SK-MEL-5 (cell line): ENCODE data around the gene PSMG4. TPM values are rescaled to one million over a fixed set of nuclear protein-coding genes. Genes with fewer than 3 reads are reported as not detected.

ENCODE experiments used
- DNase-seq: peaks from one replicate; pipeline ENCODE4 v3.0.0-alpha.2; 2016; ENCODE audit warnings: low read depth, low spot score
- in situ Hi-C: cut with HindIII; loops from 2 replicates; pipeline ENCODE4 v1.10.0; 2016; ENCODE audit warnings: low sequenced_read_pairs, high pct_unique_total_duplicates, low pct_unique_long_range_greater_than_20kb
- total RNA-seq: library from RNA; depleted of rRNA; stranded (reverse); fragments of >200 nt; shearing (Covaris generic); gene quantifications from 2 replicates; pipeline ENCODE4 v1.2.3, GENCODE V29; 2014

Gene PSMG4
- total RNA-seq, 1 experiment from 2014 or later: 58.2 TPM

- in situ Hi-C loops: loop anchor here (25.0 kb wide), 2 partner anchors 421 to 696 kb away; no protein-coding TSS in a partner anchor
- no peak for DNase-seq
Measured at GRCh38 chr6:3291346-3291745, 32.6 kb downstream of the PSMG4 start.

- no peak for DNase-seq
- in situ Hi-C loops: loop anchor here (25.0 kb wide), 2 partner anchors 420 to 695 kb away; no protein-coding TSS in a partner anchor
Measured at GRCh38 chr6:3291987-3292386, 33.2 kb downstream of the PSMG4 start.

- in situ Hi-C loops: loop anchor here (25.0 kb wide), 2 partner anchors 420 to 695 kb away; no protein-coding TSS in a partner anchor
- DNase-seq: no peak
Measured at GRCh38 chr6:3292431-3293197, 33.9 kb downstream of the PSMG4 start.

- no peak for DNase-seq
- in situ Hi-C loops: loop anchor here (25.0 kb wide), 2 partner anchors 419 to 694 kb away; no protein-coding TSS in a partner anchor
Measured at GRCh38 chr6:3293271-3294155, 34.8 kb downstream of the PSMG4 start.

- no peak for DNase-seq
- in situ Hi-C loops: loop anchor here (25.0 kb wide), 2 partner anchors 418 to 693 kb away; no protein-coding TSS in a partner anchor
Measured at GRCh38 chr6:3294396-3294795, 35.6 kb downstream of the PSMG4 start.

- in situ Hi-C loops: loop anchor here (25.0 kb wide), 2 partner anchors 417 to 692 kb away; no protein-coding TSS in a partner anchor
Measured at GRCh38 chr6:3294921-3295871, 36.4 kb downstream of the PSMG4 start.

GRCh38 chr6:3296078-3296477 lies 37.3 kb downstream of the PSMG4 start:
- in situ Hi-C loops: loop anchor here (25.0 kb wide), 2 partner anchors 416 to 691 kb away; no protein-coding TSS in a partner anchor
- no peak for DNase-seq

More at GRCh38 chr6:3294921-3295871, 36.4 kb downstream of the PSMG4 start:
- peak; percentile 46 for DNase-seq

GRCh38 chr6:3296537-3296936 lies 37.8 kb downstream of the PSMG4 start:
- in situ Hi-C loops: loop anchor here (25.0 kb wide), 2 partner anchors 416 to 691 kb away; no protein-coding TSS in a partner anchor
- DNase-seq: no peak

- peak; percentile 60 for DNase-seq
- in situ Hi-C loops: loop anchor here (25.0 kb wide), 2 partner anchors 415 to 690 kb away; no protein-coding TSS in a partner anchor
Measured at GRCh38 chr6:3297006-3297405, 38.3 kb downstream of the PSMG4 start.

- in situ Hi-C loops: loop anchor here (25.0 kb wide), 2 partner anchors 414 to 689 kb away; no protein-coding TSS in a partner anchor
- no peak for DNase-seq
Measured at GRCh38 chr6:3297909-3298308, 39.2 kb downstream of the PSMG4 start.

- DNase-seq: no peak
Measured at GRCh38 chr6:3299221-3299620, 40.5 kb downstream of the PSMG4 start.

GRCh38 chr6:3301506-3301905 lies 42.8 kb downstream of the PSMG4 start:
- in situ Hi-C loops: no loop called here
- DNase-seq: no peak

More at GRCh38 chr6:3299221-3299620, 40.5 kb downstream of the PSMG4 start:
- in situ Hi-C loops: loop anchor here (25.0 kb wide), 2 partner anchors 413 to 688 kb away; no protein-coding TSS in a partner anchor

- DNase-seq: no peak
- in situ Hi-C loops: no loop called here
Measured at GRCh38 chr6:3303795-3304411, 45.2 kb downstream of the PSMG4 start.

- no peak for DNase-seq
- in situ Hi-C loops: no loop called here
Measured at GRCh38 chr6:3304500-3305215, 45.9 kb downstream of the PSMG4 start.

- DNase-seq: no peak
- in situ Hi-C loops: no loop called here
Measured at GRCh38 chr6:3305216-3305565, 46.4 kb downstream of the PSMG4 start.

GRCh38 chr6:3305831-3306230 lies 47.1 kb downstream of the PSMG4 start:
- in situ Hi-C loops: no loop called here
- no peak for DNase-seq
